Subcutaneous abdominal adipose tissue (tissue), 5 donors: Measurements from ENCODE around the gene HUS1B.

Experiments
- H3K27ac ChIP-seq: one replicate; pipeline ENCODE4 v1.7.0; 2013; ENCODE audit warnings: low read depth, mild to moderate bottlenecking, inconsistent platforms, low read length, moderate library complexity
- H3K27me3 ChIP-seq, 5 donors: one replicate each; pipeline ENCODE4 v1.7.0; 2013; ENCODE audit warnings: low read length in 5 of 5, inconsistent platforms in 1 of 5; ENCODE audit not compliant: control insufficient read depth in 5 of 5, insufficient read depth in 4 of 5
- H3K36me3 ChIP-seq, 5 donors: one replicate each; pipeline ENCODE4 v1.7.0; 2013; ENCODE audit warnings: low read length in 5 of 5; ENCODE audit not compliant: control insufficient read depth in 5 of 5, insufficient read depth in 5 of 5
- H3K4me1 ChIP-seq, 5 donors: one replicate each; pipeline ENCODE4 v1.7.0; 2013; ENCODE audit warnings: low read length in 5 of 5, mild to moderate bottlenecking in 3 of 5, moderate library complexity in 1 of 5; ENCODE audit not compliant: control insufficient read depth in 5 of 5, insufficient read depth in 5 of 5
- H3K4me3 ChIP-seq, 5 donors: one replicate each; pipeline ENCODE4 v1.7.0; 2013; ENCODE audit warnings: low read length in 5 of 5, low read depth in 1 of 5
- H3K9ac ChIP-seq, 5 donors: one replicate each; pipeline ENCODE4 v1.7.0; 2013; ENCODE audit warnings: low read length in 5 of 5, mild to moderate bottlenecking in 4 of 5, moderate library complexity in 3 of 5
- H3K9me3 ChIP-seq, 5 donors: one replicate each; pipeline ENCODE4 v1.7.0; 2013; ENCODE audit warnings: low read length in 5 of 5; ENCODE audit not compliant: control insufficient read depth in 5 of 5
- donor health status: healthy.
- donor health status: healthy.
- donor health status: healthy.
- donor health status: healthy.
- donor health status: healthy.

HUS1B gene

DNA sequence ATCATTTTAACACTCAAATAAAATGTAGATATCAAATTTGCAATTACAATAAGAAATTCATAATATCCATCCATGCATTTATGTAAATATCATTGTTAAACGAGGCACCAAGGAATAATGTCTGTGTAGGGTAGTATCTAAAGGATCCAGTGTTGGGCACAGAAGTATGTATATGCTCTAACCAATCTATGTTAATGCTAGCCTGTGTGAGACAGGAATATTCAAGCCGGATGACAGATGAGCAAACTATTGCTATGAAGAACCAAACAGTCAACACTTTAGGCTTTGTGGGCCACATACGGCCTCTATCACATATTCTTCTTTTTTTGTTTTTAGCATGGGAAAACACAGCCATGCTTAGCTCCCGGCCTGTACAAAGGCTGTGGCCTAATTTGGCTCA lies 45.0 kb downstream of the HUS1B start:
- no peak overlapping the region for H3K4me3 ChIP-seq
- H3K27me3 ChIP-seq = no peaks in the 10 kb centered on the region
- H3K4me1 ChIP-seq = peaks cover 0 to 9% (median 7%) of the 10 kb centered on the region in 5 donors
- no peak overlapping the region for H3K27ac ChIP-seq
- peaks cover 8 to 28% (median 17%) of the 10 kb centered on the region in 5 donors for H3K36me3 ChIP-seq
- H3K9ac ChIP-seq = no peak overlapping the region
- H3K9me3 ChIP-seq = no peaks in the 10 kb centered on the region

DNA sequence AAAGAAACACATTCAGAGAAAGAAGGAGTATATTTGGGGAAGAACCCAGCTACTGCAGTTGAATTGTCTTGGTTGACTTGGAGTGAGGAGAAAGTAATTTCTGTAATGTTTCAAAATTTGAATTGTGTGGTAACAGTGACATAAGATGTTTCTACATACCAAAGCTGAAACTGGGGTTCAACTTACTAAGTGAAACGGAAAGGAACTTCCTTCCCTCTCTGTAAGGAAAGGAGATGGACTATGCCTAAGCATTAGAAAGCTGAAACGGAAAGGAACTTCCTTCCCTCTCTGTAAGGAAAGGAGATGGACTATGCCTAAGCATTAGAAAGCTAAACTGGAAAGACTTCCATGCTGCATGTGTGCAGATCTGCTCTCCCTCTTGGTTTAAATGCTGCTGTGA lies 46.0 kb downstream of the HUS1B start:
- H3K9ac ChIP-seq = no peak overlapping the region
- H3K27me3 ChIP-seq = no peaks in the 10 kb centered on the region
- H3K27ac ChIP-seq = no peak overlapping the region
- H3K9me3 ChIP-seq = no peaks in the 10 kb centered on the region
- no peak overlapping the region for H3K4me3 ChIP-seq
- peaks cover 0 to 9% (median 7%) of the 10 kb centered on the region in 5 donors for H3K4me1 ChIP-seq
- H3K36me3 ChIP-seq = peaks cover 10 to 32% (median 19%) of the 10 kb centered on the region in 5 donors

DNA sequence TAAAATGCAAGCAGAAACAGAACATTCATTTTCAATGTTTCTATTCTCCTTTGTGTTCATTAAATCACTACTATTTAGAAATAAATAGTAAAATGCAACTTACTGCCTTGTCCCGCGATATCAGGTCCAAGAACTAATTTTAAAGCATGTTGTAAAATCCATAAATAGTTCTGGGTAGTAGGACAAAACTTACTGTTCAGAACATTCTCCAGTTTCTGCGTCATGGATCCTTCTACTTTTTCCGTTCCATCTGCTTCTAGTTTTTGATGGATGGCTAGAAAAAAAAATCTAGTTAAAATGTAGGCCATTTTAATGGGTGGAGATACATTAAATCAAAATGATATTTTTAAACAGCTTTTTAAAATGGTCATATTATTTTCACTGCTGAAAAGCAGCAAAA lies 47.0 kb downstream of the HUS1B start:
- no peak overlapping the region for H3K9ac ChIP-seq
- H3K36me3 ChIP-seq = peaks cover 7 to 28% (median 14%) of the 10 kb centered on the region in 5 donors
- H3K4me1 ChIP-seq = peaks cover 0 to 9% (median 7%) of the 10 kb centered on the region in 5 donors
- H3K4me3 ChIP-seq = no peak overlapping the region
- no peak overlapping the region for H3K27ac ChIP-seq
- no peaks in the 10 kb centered on the region for H3K9me3 ChIP-seq
- H3K27me3 ChIP-seq = no peaks in the 10 kb centered on the region

GRCh38 chr6:606829-607379 lies 50.0 kb downstream of the HUS1B start:
- Histone ChIP-seq H3K4me1 (peaks cover 0 to 9% (median 7%) of the 10 kb centered on the region in 5 donors), H3K36me3 (peaks cover 8 to 17% (median 11%) of the 10 kb centered on the region in 5 donors), H3K27me3 (no peaks in the 10 kb centered on the region), H3K9me3 (no peaks in the 10 kb centered on the region), H3K4me3 (no peak overlapping the region), H3K27ac (no peak overlapping the region), H3K9ac (no peak overlapping the region)
